ENCODE results near the gene NF2. TPM values are rescaled to one million over a fixed set of nuclear protein-coding genes. Genes with fewer than 3 reads are reported as not detected.
"Not testable (repeated sequence)": the region's sequence is repeated elsewhere in the genome, so short reads cannot be mapped to it uniquely, and the experiment has no call there.

Gene NF2
- total and polyA plus RNA-seq, 9 donors: 6.8 to 51.3 (median 30.6) TPM

DNA sequence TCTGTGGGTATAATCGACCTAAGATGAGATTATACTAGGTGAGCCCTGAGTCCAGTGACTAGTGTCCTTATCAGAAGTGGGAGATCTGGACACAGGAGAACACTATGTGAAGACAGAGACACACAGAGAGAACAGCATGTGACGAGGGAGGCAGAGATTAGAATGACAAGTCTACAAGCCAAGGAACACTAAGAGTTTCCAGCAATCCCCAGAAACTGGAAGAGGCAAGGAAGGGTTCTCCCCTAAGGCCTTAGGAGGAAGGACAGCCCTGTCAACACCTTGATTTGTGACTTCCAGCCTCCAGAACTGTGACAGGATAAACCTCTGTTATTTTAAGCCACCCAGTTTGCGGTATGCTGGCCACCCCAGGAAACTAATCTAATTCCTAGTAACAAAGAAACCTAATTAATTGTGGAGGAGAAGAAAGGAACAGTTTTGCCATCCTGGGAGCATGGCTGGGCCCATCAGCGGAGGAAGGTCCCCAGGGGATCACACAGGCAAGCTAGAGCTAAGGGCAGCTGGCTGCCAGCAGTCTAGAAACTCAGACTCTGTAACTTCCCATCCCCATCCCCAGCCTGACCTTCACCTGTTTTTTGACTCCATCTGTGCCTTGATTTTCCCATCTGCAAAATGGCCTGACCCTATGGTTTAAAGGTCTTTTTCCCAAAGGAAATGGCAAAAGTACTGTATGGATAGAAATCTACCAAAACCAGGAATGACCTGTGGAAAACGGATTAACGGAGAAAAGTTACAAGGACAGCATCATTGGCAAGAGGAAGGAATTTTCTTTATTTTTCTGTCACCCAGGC lies 39.6 kb upstream of the NF2 start:
- Histone ChIP-seq H3K27ac (no peak overlapping the region), H3K36me3 (no peaks in the 10 kb centered on the region), H3K4me1 (ENCODE audit: insufficient read depth) (no peaks in the 10 kb centered on the region), H3K9me3 (no peaks in the 10 kb centered on the region), H3K27me3 (no peaks in the 10 kb centered on the region), H3K4me3 (no peak overlapping the region)
- 85 to 90% (median 88%) methylated on average over 6 of the region's 6 CpGs for WGBS, 3 donors
- intact Hi-C loops (cut with DNase I): no loop called here
- no peak for TF ChIP-seq POLR2A (IDR thresholded peaks at IDR 0.05)
- DNase-seq: no peak

- H3K9me3 ChIP-seq; H3K4me1 ChIP-seq (ENCODE audit: insufficient read depth); H3K27ac ChIP-seq; intact Hi-C loops (cut with DNase I); H3K36me3 ChIP-seq; DNase-seq; H3K4me3 ChIP-seq; H3K27me3 ChIP-seq: not testable (repeated sequence)
- WGBS, 3 donors: 94 to 96% (median 95%) methylated on average over 7 of the region's 7 CpGs
Measured at GRCh38 chr22:29566513-29566912, 36.9 kb upstream of the NF2 start.

- WGBS, 3 donors: 74 to 81% (median 76%) methylated on average over 7 of the region's 7 CpGs
- TF ChIP-seq CTCF (IDR thresholded peaks at IDR 0.05) (no peak), POLR2A (IDR thresholded peaks at IDR 0.05) (no peak), EP300 (IDR thresholded peaks at IDR 0.05) (no peak)
- Histone ChIP-seq H3K4me1 (ENCODE audit: insufficient read depth) (no peaks in the 10 kb centered on the region), H3K27me3 (no peaks in the 10 kb centered on the region), H3K27ac (no peak overlapping the region), H3K9me3 (no peaks in the 10 kb centered on the region), H3K4me3 (no peak overlapping the region), H3K36me3 (no peaks in the 10 kb centered on the region)
- intact Hi-C loops (cut with DNase I): no loop called here
- no peak for DNase-seq
Measured at GRCh38 chr22:29567338-29567737, 36.1 kb upstream of the NF2 start.

DNA sequence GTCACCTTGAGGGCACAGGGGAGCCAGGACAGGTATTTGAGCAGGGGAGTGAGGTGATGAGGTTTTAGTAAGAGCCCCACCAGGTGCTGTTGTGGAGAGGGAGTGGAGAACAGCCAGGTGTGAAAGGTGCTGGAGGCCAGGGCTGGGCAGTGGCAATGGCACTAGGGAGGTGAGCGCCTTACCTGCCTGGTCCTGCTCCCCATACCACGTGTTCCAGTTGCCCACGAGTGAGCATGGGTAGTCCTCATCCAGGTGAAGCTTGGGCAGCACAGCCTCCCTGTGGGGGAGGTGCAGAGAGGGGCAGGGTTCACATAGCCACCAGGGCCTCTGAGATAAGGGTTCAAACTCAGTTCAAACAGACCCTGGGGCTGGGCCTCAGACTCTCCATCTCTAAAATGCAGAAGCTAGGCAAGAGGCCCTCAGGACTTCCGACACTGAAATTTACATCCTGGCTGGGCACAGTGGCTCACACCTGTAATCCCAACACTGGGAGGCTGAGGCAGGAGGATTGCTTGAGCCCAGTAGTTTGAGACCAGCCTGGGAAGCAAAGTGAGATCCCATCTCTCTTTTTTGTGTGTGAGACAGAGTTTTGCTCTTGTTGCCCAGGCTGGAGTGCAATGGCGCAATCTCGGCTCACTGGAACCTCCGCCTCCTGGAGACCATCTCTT lies 34.3 kb upstream of the NF2 start:
- Histone ChIP-seq H3K4me1 (ENCODE audit: insufficient read depth) (no peaks in the 10 kb centered on the region), H3K27me3 (no peaks in the 10 kb centered on the region), H3K9me3 (no peaks in the 10 kb centered on the region), H3K36me3 (no peaks in the 10 kb centered on the region), H3K4me3 (no peak overlapping the region), H3K27ac (no peak overlapping the region)
- intact Hi-C loops (cut with DNase I): no loop called here
- no peak for TF ChIP-seq EP300 (IDR thresholded peaks at IDR 0.05)
- TF ChIP-seq CTCF (IDR thresholded peaks at IDR 0.05): no peak
- no peak for DNase-seq
- 75 to 85% (median 85%) methylated on average over 7 of the region's 7 CpGs for WGBS, 3 donors

DNA sequence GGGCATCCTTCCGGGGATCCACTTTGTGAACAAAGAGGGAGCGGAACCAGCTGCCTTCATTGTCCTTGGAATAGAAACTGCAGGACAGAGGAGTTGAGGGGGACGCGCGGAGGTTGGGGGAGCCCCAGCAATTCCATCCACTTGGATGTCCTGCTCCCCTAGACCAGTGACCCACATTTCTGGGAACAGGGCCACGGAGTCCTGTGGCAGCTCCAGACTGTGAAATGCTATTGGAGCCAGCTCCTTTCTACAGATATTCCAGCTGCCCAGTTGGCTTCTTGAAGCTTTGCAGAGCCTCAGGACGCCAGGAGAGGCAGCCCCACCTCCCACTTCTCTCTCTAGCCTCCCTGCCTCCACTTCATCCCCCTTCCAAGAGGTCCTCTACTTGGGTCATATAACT lies 33.0 kb upstream of the NF2 start:
- Histone ChIP-seq H3K36me3 (no peaks in the 10 kb centered on the region), H3K9me3 (no peaks in the 10 kb centered on the region), H3K27ac (no peak overlapping the region), H3K4me1 (ENCODE audit: insufficient read depth) (no peaks in the 10 kb centered on the region), H3K4me3 (no peak overlapping the region), H3K27me3 (no peaks in the 10 kb centered on the region)
- no peak for TF ChIP-seq CTCF (IDR thresholded peaks at IDR 0.05)
- TF ChIP-seq EP300 (IDR thresholded peaks at IDR 0.05): no peak
- intact Hi-C loops (cut with DNase I): no loop called here
- 85 to 94% (median 92%) methylated on average over 7 of the region's 7 CpGs for WGBS, 3 donors
- DNase-seq: no peak

Measured in ovary (tissue), 9 donors.